Neuronal stem cell (in vitro differentiated cells): Measurements from ENCODE around the gene SMC6.

ENCODE experiments used
- DNase-seq: peaks from one replicate; pipeline ENCODE4 v3.0.0-alpha.2; 2013; ENCODE audit warnings: low spot score
- H2AFZ ChIP-seq: one replicate; pipeline ENCODE4 v1.6.1; 2013; ENCODE audit warnings: mild to moderate bottlenecking, low read length, inconsistent platforms
- H2AK5ac ChIP-seq: 2 replicates; pipeline ENCODE4 v1.6.1; 2013; ENCODE audit warnings: low read depth, mild to moderate bottlenecking, inconsistent platforms, low read length, moderate library complexity, mixed read lengths
- H2BK120ac ChIP-seq: 2 replicates; pipeline ENCODE4 v1.6.1; 2013; ENCODE audit warnings: low read depth, mild to moderate bottlenecking, inconsistent platforms, low read length, moderate library complexity, mixed read lengths
- H2BK12ac ChIP-seq: one replicate; pipeline ENCODE4 v1.6.1; 2013; ENCODE audit warnings: low read length, inconsistent platforms
- H2BK15ac ChIP-seq: 2 replicates; pipeline ENCODE4 v1.6.1; 2013; ENCODE audit warnings: mild to moderate bottlenecking, low read length, inconsistent platforms, mixed read lengths
- H2BK5ac ChIP-seq: one replicate; pipeline ENCODE4 v1.6.1; 2013; ENCODE audit warnings: inconsistent platforms, mild to moderate bottlenecking, low read length, moderate library complexity
- H3K14ac ChIP-seq: one replicate; pipeline ENCODE4 v1.6.1; 2013; ENCODE audit warnings: low read length, inconsistent platforms
- H3K18ac ChIP-seq: 2 replicates; pipeline ENCODE4 v1.6.1; 2013; ENCODE audit warnings: low read length, inconsistent platforms
- H3K23ac ChIP-seq: 2 replicates; pipeline ENCODE4 v1.6.1; 2013; ENCODE audit warnings: low read depth, mild to moderate bottlenecking, mixed read lengths, low read length, inconsistent platforms; ENCODE audit not compliant: poor library complexity
- H3K27ac ChIP-seq: replicated peaks from 3 replicates; pipeline ENCODE4 v1.5.1; 2013; ENCODE audit warnings: low read length, inconsistent platforms
- H3K27me3 ChIP-seq, 3 experiments: 2 replicates each; pipeline ENCODE4 v1.6.1; 2013; ENCODE audit warnings: low read length in 3 of 3, mild to moderate bottlenecking in 2 of 3, inconsistent platforms in 1 of 3, low read depth in 1 of 3, mixed read lengths in 1 of 3, moderate library complexity in 1 of 3; ENCODE audit not compliant: control insufficient read depth in 3 of 3, insufficient read depth in 3 of 3
- H3K36me3 ChIP-seq, 2 donors: replicated peaks in 1 of 2; 2 replicates each; pipeline ENCODE4 v1.6.1; 2013; ENCODE audit warnings: low read length in 2 of 2; ENCODE audit not compliant: control insufficient read depth in 2 of 2, insufficient read depth in 2 of 2
- H3K4ac ChIP-seq: 2 replicates; pipeline ENCODE4 v1.6.1; 2013; ENCODE audit warnings: inconsistent platforms, mild to moderate bottlenecking, low read length, moderate library complexity
- H3K4me1 ChIP-seq, 2 donors: 1 replicate in 1 of 2; 2 replicates in 1 of 2; pipeline ENCODE4 v1.6.1; 2013; ENCODE audit warnings: low read length in 2 of 2, low read depth in 1 of 2; ENCODE audit not compliant: control insufficient read depth in 2 of 2, insufficient read depth in 1 of 2
- H3K4me2 ChIP-seq: one replicate; pipeline ENCODE4 v1.6.1; 2013; ENCODE audit warnings: mild to moderate bottlenecking, low read length, inconsistent platforms; ENCODE audit not compliant: insufficient read depth, poor library complexity, severe bottlenecking
- H3K4me3 ChIP-seq, 2 donors: 2 replicates each; pipeline ENCODE4 v1.5.1; 2013; ENCODE audit warnings: low read length in 2 of 2, mild to moderate bottlenecking in 2 of 2, inconsistent platforms in 1 of 2, moderate library complexity in 1 of 2
- H3K79me1 ChIP-seq: one replicate; pipeline ENCODE4 v1.6.1; 2013; ENCODE audit warnings: low read depth, mild to moderate bottlenecking, inconsistent platforms, low read length, moderate library complexity
- H3K9ac ChIP-seq: one replicate; pipeline ENCODE4 v1.6.1; 2013; ENCODE audit warnings: mild to moderate bottlenecking, low read depth, low read length, inconsistent platforms; ENCODE audit not compliant: poor library complexity
- H3K9me3 ChIP-seq, 2 donors: replicated peaks in 1 of 2; 2 replicates each; pipeline versions ENCODE3 to v1.6.1; 2013; ENCODE audit warnings: low read length in 2 of 2, mild to moderate bottlenecking in 2 of 2, inconsistent platforms in 1 of 2, low read depth in 1 of 2, mixed read lengths in 1 of 2, moderate library complexity in 1 of 2; ENCODE audit not compliant: control insufficient read depth in 2 of 2, insufficient read depth in 1 of 2
- H4K8ac ChIP-seq: one replicate; pipeline ENCODE4 v1.6.1; 2013; ENCODE audit warnings: low read depth, mild to moderate bottlenecking, inconsistent platforms, low read length, moderate library complexity
- H4K91ac ChIP-seq: one replicate; pipeline ENCODE4 v1.6.1; 2013; ENCODE audit warnings: low read length, low read depth, mild to moderate bottlenecking, inconsistent platforms; ENCODE audit not compliant: poor library complexity
- WGBS, 2 donors: extraction: QIAGEN DNeasy Blood & Tissue Kit; methylation state at CpG; one replicate each; pipeline ENCODE4 v1.1.7; 2013; ENCODE audit warnings: missing lambda C conversion rate in 2 of 2, mixed read lengths in 1 of 2; ENCODE audit not compliant: insufficient read length in 2 of 2, insufficient replicate concordance in 1 of 2; ENCODE audit errors: extremely low coverage in 2 of 2; 5-methylcytosine and 5-hydroxymethylcytosine counted together

The SMC6 gene

DNA sequence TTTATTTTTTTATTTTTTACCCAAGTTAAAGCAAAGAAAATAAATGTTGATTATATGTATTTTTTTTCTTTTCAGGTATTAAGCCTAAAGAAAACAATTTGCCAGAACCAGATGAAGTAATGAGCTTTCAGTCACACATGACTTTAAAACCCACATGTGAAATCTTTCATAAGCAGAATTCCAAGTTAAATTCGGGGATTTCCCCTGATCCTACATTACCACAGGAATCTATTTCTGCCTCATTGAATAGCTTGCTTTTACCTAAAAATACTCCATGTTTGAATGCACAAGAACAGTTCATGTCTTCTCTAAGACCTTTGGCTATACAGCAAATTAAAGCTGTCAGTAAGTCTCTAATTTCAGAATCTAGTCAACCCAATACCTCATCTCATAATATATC lies 26.9 kb upstream of the SMC6 start:
- Histone ChIP-seq H3K14ac (no peak overlapping the region), H3K18ac (no peak overlapping the region), H3K4me3 (no peak overlapping the region), H2BK12ac (no peak overlapping the region), H2BK5ac (no peak overlapping the region), H3K23ac (no peak overlapping the region), H3K4me2 (no peak overlapping the region), H3K27me3 (no peaks in the 10 kb centered on the region), H3K36me3 (peaks cover 1 to 79% of the 10 kb centered on the region in 2 donors), H2AK5ac (no peak overlapping the region), H3K4ac (no peak overlapping the region), H4K8ac (no peak overlapping the region), H3K4me1 (no peaks in the 10 kb centered on the region), H2AFZ (no peak overlapping the region), H3K9me3 (no peaks in the 10 kb centered on the region), H3K27ac (no peak overlapping the region), H3K9ac (no peak overlapping the region), H2BK15ac (no peak overlapping the region), H3K79me1 (no peaks in the 10 kb centered on the region), H2BK120ac (no peak overlapping the region), H4K91ac (no peak overlapping the region)
- no peak for DNase-seq
- WGBS, 2 donors = no CpG with 5 or more reads among the region's 1 CpG

- H3K4me1 ChIP-seq = no peaks in the 10 kb centered on the region
- H2BK15ac ChIP-seq = no peak overlapping the region
- H3K27me3 ChIP-seq = no peaks in the 10 kb centered on the region
- H2AK5ac ChIP-seq = no peak overlapping the region
- no peaks in the 10 kb centered on the region for H3K79me1 ChIP-seq
- no peak overlapping the region for H3K27ac ChIP-seq
- no peaks in the 10 kb centered on the region for H3K9me3 ChIP-seq
- H4K8ac ChIP-seq = no peak overlapping the region
- H3K18ac ChIP-seq = no peak overlapping the region
- no peak overlapping the region for H2BK120ac ChIP-seq
- no peak overlapping the region for H3K4me3 ChIP-seq
- no CpG with 5 or more reads among the region's 2 CpGs for WGBS, 2 donors
- H3K4me2 ChIP-seq = no peak overlapping the region
- no peak overlapping the region for H2AFZ ChIP-seq
- H3K4ac ChIP-seq = no peak overlapping the region
- H4K91ac ChIP-seq = no peak overlapping the region
- no peak overlapping the region for H3K14ac ChIP-seq
- DNase-seq = no peak
- H2BK12ac ChIP-seq = no peak overlapping the region
- peaks cover 4 to 98% of the 10 kb centered on the region in 2 donors for H3K36me3 ChIP-seq
- no peak overlapping the region for H3K23ac ChIP-seq
- H2BK5ac ChIP-seq = no peak overlapping the region
- H3K9ac ChIP-seq = no peak overlapping the region
Measured at GRCh38 chr2:17772532-17772931, 18.9 kb upstream of the SMC6 start.

- H2BK120ac ChIP-seq = no peak overlapping the region
- H3K36me3 ChIP-seq = peaks cover 4 to 98% of the 10 kb centered on the region in 2 donors
- H3K9ac ChIP-seq = no peak overlapping the region
- H2AFZ ChIP-seq = no peak overlapping the region
- H4K8ac ChIP-seq = no peak overlapping the region
- no peak overlapping the region for H2AK5ac ChIP-seq
- DNase-seq = no peak
- no peaks in the 10 kb centered on the region for H3K79me1 ChIP-seq
- WGBS, 2 donors = no CpG with 5 or more reads among the region's 2 CpGs
- H2BK5ac ChIP-seq = no peak overlapping the region
- H3K4me3 ChIP-seq = no peak overlapping the region
- no peak overlapping the region for H3K18ac ChIP-seq
- H3K4me2 ChIP-seq = no peak overlapping the region
- no peak overlapping the region for H3K4ac ChIP-seq
- H3K27ac ChIP-seq = no peak overlapping the region
- H2BK15ac ChIP-seq = no peak overlapping the region
- H2BK12ac ChIP-seq = no peak overlapping the region
- H3K27me3 ChIP-seq = no peaks in the 10 kb centered on the region
- H3K23ac ChIP-seq = no peak overlapping the region
- H3K9me3 ChIP-seq = no peaks in the 10 kb centered on the region
- no peak overlapping the region for H3K14ac ChIP-seq
- H4K91ac ChIP-seq = no peak overlapping the region
- no peaks in the 10 kb centered on the region for H3K4me1 ChIP-seq
Measured at GRCh38 chr2:17771956-17772355, 18.3 kb upstream of the SMC6 start.

- Histone ChIP-seq H2BK12ac (no peak overlapping the region), H3K36me3 (peaks cover 6 to 93% of the 10 kb centered on the region in 2 donors), H3K4me2 (no peak overlapping the region), H2AK5ac (no peak overlapping the region), H2BK120ac (no peak overlapping the region), H3K14ac (no peak overlapping the region), H4K91ac (no peak overlapping the region), H3K4ac (no peak overlapping the region), H2AFZ (no peak overlapping the region), H3K27ac (no peak overlapping the region), H3K23ac (no peak overlapping the region), H3K4me1 (no peaks in the 10 kb centered on the region), H3K9ac (no peak overlapping the region), H3K4me3 (no peak overlapping the region), H3K9me3 (no peaks in the 10 kb centered on the region), H3K18ac (no peak overlapping the region), H4K8ac (no peak overlapping the region), H3K27me3 (no peaks in the 10 kb centered on the region), H3K79me1 (no peaks in the 10 kb centered on the region), H2BK5ac (no peak overlapping the region), H2BK15ac (no peak overlapping the region)
- no peak for DNase-seq
- WGBS, 2 donors = no CpG with 5 or more reads among the region's 4 CpGs
Measured at GRCh38 chr2:17768894-17769293, 15.3 kb upstream of the SMC6 start.
